Mammary epithelial cell (primary cell): Measurements from ENCODE around the gene ZNF383.
"Not testable (repeated sequence)": the region's sequence is repeated elsewhere in the genome, so short reads cannot be mapped to it uniquely, and the experiment has no call there.

Experiments
- EZH2 ChIP-seq: IDR thresholded peaks from 2 replicates; pipeline ENCODE4 v1.6.1; 2012; ENCODE audit warnings: low read length, inconsistent platforms, borderline replicate concordance
- TF ChIP-seq, protein P1 (sequence below), 2 donors: IDR thresholded peaks in 1 of 2; conservative IDR thresholded peaks in 1 of 2; 2 replicates each; pipeline ENCODE4 v1.5.1; 2011 to 2012; ENCODE audit warnings: inconsistent platforms in 2 of 2, low read length in 2 of 2, mild to moderate bottlenecking in 2 of 2, control low read depth in 1 of 2, low read depth in 1 of 2; ENCODE audit not compliant: insufficient read depth in 1 of 2; ENCODE audit errors: extremely low read depth in 1 of 2

DNA sequence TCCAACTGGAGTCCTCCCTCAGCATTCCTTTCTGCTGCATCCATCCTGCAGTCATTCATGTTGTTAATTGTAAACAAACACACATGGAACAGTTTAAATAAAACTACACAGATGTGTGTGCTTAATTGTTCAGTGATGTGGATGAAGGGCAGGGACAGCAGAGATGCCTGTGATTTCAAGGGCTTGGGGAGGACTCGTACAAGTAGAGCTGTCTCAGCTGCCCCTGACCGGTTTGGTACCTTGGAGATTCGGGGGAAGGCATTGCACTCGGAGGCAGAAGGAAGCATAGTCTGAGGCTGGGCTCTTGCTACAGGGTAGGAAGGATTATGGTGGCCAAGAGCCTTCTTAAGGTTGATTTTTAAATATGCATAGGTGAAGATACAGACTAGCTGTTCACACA, 49.7 kb downstream of the ZNF383 start:
- TF ChIP-seq, protein P1, sequence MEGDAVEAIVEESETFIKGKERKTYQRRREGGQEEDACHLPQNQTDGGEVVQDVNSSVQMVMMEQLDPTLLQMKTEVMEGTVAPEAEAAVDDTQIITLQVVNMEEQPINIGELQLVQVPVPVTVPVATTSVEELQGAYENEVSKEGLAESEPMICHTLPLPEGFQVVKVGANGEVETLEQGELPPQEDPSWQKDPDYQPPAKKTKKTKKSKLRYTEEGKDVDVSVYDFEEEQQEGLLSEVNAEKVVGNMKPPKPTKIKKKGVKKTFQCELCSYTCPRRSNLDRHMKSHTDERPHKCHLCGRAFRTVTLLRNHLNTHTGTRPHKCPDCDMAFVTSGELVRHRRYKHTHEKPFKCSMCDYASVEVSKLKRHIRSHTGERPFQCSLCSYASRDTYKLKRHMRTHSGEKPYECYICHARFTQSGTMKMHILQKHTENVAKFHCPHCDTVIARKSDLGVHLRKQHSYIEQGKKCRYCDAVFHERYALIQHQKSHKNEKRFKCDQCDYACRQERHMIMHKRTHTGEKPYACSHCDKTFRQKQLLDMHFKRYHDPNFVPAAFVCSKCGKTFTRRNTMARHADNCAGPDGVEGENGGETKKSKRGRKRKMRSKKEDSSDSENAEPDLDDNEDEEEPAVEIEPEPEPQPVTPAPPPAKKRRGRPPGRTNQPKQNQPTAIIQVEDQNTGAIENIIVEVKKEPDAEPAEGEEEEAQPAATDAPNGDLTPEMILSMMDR (conservative IDR thresholded peaks at IDR 0.05 in 1 of 2, IDR thresholded peaks at IDR 0.05 in 1 of 2; ENCODE audit: extremely low read depth in 1 of 2, insufficient read depth in 1 of 2, low read depth in 1 of 2, low read length in 2 of 2) = not testable (repeated sequence)
- TF ChIP-seq EZH2 = not testable (repeated sequence)
